HEK293T (cell line): Measurements from ENCODE around the gene BEST1.

Source experiments
- ARNT ChIP-seq: fragments of 450-650 bp; IDR thresholded peaks from 2 replicates; pipeline ENCODE4 v1.6.1; 2017; ENCODE audit warnings: mild to moderate bottlenecking
- BHLHE40 ChIP-seq: fragments of 450-650 bp; IDR thresholded peaks from 2 replicates; pipeline ENCODE4 v1.6.1; 2016; ENCODE audit warnings: mild to moderate bottlenecking, moderate library complexity, borderline replicate concordance
- FOXM1 ChIP-seq: fragments of 450-650 bp; IDR thresholded peaks from 2 replicates; pipeline ENCODE4 v1.6.1; 2017; ENCODE audit warnings: mild to moderate bottlenecking, borderline replicate concordance
- SP1 ChIP-seq: fragments of 450-650 bp; IDR thresholded peaks from 2 replicates; pipeline ENCODE4 v1.6.1; 2017
- TF ChIP-seq, protein P1 (sequence below): fragments of 450-650 bp; IDR thresholded peaks from 2 replicates; pipeline ENCODE4 v1.6.1; 2016

DNA sequence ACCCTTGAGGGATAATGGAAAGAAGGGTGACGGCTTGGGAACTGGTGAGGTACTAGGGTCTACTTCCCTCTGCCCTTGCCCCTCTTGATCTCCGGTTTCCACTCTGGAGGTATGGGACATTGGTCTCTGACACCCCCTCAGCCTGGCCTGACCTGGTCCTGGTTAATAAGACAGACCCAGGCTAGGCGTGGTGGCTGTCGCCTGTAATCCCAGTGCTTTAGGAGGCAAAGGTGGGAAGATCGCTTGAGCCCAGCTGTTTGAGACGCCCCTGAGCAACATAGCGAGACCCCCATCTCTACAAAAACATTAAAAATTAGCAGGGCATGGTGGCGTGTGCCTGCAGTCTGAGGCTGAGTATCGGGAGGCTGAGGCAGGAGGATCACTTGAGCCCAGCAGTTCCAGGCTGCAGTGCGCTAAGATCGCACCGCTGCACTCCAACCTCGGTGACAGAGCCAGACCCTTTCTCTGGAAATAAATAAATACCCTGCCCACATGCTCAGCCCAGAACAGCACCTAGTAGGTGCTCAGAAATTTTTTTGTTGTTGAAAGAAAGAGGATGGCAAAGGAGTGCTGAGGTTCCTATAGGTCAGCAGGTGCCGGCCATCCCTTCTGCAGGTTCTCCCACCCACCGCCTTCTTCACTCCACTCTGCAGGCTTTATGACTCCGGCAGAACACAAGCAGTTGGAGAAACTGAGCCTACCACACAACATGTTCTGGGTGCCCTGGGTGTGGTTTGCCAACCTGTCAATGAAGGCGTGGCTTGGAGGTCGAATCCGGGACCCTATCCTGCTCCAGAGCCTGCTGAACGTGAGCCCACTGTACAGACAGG, 6.3 kb downstream of the BEST1 start:
- TF ChIP-seq SP1 (no peak), ARNT (no peak), FOXM1 (no peak), BHLHE40 (no peak)
- TF ChIP-seq, protein P1, sequence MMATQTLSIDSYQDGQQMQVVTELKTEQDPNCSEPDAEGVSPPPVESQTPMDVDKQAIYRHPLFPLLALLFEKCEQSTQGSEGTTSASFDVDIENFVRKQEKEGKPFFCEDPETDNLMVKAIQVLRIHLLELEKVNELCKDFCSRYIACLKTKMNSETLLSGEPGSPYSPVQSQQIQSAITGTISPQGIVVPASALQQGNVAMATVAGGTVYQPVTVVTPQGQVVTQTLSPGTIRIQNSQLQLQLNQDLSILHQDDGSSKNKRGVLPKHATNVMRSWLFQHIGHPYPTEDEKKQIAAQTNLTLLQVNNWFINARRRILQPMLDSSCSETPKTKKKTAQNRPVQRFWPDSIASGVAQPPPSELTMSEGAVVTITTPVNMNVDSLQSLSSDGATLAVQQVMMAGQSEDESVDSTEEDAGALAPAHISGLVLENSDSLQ = no peak
